ENCODE data around the gene KCNH2.

KCNH2 gene

GRCh38 chr7:150994141-150994837, 16.2 kb upstream of the KCNH2 start:
- no peak overlapping the region for H3K4me3 Mint-ChIP-seq
- DNase-seq = no peak
- TF ChIP-seq, protein P1, sequence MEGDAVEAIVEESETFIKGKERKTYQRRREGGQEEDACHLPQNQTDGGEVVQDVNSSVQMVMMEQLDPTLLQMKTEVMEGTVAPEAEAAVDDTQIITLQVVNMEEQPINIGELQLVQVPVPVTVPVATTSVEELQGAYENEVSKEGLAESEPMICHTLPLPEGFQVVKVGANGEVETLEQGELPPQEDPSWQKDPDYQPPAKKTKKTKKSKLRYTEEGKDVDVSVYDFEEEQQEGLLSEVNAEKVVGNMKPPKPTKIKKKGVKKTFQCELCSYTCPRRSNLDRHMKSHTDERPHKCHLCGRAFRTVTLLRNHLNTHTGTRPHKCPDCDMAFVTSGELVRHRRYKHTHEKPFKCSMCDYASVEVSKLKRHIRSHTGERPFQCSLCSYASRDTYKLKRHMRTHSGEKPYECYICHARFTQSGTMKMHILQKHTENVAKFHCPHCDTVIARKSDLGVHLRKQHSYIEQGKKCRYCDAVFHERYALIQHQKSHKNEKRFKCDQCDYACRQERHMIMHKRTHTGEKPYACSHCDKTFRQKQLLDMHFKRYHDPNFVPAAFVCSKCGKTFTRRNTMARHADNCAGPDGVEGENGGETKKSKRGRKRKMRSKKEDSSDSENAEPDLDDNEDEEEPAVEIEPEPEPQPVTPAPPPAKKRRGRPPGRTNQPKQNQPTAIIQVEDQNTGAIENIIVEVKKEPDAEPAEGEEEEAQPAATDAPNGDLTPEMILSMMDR (IDR thresholded peaks at IDR 0.05) = no peak
- H3K27me3 Mint-ChIP-seq (ENCODE audit: low read depth, poor library complexity) = peaks cover 10% of the 10 kb centered on the region
- peaks cover 11% of the 10 kb centered on the region for H3K9me3 Mint-ChIP-seq
- H3K4me1 Mint-ChIP-seq = peaks cover 44% of the 10 kb centered on the region
- H3K27ac Mint-ChIP-seq = peak overlapping the region; percentile 80
- no peaks in the 10 kb centered on the region for H3K36me3 Mint-ChIP-seq (ENCODE audit: low read depth)

DNA sequence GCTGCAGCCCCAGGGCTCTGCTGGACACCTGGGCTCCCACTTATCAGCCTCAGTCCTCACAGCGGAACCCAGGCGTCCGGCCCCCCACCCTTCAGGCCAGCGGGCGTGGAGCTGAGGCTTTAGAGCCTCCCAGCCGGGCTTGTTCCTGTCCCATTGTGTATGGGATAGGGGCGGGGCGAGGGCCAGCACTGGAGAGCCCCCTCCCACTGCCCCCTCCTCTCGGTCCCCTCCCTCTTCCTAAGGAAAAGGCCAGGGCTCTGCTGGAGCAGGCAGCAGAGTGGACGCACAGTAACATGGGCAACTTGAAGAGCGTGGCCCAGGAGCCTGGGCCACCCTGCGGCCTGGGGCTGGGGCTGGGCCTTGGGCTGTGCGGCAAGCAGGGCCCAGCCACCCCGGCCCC, 15.4 kb upstream of the KCNH2 start:
- peaks cover 51% of the 10 kb centered on the region for H3K4me1 Mint-ChIP-seq
- peak; percentile 40 for DNase-seq
- H3K27me3 Mint-ChIP-seq (ENCODE audit: low read depth, poor library complexity) = peaks cover 10% of the 10 kb centered on the region
- TF ChIP-seq, protein P1 (IDR thresholded peaks at IDR 0.05) = no peak
- H3K9me3 Mint-ChIP-seq = peaks cover 11% of the 10 kb centered on the region
- H3K4me3 Mint-ChIP-seq = no peak overlapping the region
- no peaks in the 10 kb centered on the region for H3K36me3 Mint-ChIP-seq (ENCODE audit: low read depth)
- H3K27ac Mint-ChIP-seq = no peak overlapping the region

DNA sequence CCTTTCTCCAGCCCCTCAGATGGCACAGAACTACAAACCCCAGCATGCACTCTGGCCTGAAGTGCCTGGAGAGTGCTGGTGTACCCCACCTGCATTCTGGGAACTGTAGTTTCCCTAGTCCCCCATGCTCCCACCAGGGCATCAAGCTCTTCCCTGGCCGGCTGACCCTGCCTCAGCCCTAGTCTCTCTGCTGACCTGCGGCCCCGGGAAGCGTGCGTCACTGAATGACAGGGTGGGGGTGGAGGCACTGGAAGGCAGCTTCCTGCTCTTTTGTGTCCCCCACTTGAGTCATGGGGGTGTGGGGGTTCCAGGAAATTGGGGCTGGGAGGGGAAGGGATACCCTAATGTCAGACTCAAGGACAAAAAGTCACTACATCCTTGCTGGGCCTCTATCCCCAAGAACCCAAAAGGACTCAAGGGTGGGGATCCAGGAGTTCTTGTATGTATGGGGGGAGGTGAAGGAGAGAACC, 14.7 kb upstream of the KCNH2 start:
- H3K36me3 Mint-ChIP-seq (ENCODE audit: low read depth) = no peaks in the 10 kb centered on the region
- H3K4me1 Mint-ChIP-seq = peaks cover 55% of the 10 kb centered on the region
- TF ChIP-seq, protein P1 (IDR thresholded peaks at IDR 0.05) = no peak
- no peak overlapping the region for H3K4me3 Mint-ChIP-seq
- DNase-seq = peak; percentile 76
- H3K27me3 Mint-ChIP-seq (ENCODE audit: low read depth, poor library complexity) = peaks cover 16% of the 10 kb centered on the region
- H3K27ac Mint-ChIP-seq = no peak overlapping the region
- peaks cover 11% of the 10 kb centered on the region for H3K9me3 Mint-ChIP-seq

DNA sequence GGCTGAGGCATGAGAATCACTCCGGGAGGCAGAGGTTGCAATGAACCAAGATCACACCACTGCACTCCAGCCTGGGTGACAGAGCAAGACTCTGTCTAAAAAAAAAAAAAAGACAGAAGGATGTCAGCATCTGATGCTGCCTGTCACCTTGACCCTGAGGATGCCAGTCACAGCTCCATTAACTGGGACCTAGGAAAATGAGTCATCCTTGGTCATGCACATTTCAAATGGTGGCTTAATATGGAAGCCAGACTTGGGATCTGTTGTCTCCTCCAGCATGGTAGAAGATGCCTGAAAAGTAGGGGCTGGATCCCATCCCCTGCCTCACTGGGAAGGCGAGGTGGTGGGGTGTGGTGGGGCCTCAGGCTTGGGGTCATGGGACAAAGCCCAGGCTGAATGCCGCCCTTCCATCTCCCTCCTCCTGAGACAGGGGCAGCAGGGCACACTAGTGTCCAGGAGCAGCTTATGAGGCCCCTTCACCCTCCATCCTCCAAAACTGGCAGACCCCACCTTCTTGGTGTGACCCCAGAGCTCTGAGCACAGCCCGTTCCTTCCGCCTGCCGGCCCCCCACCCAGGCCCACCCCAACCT, 14.0 kb upstream of the KCNH2 start:
- peaks cover 17% of the 10 kb centered on the region for H3K27me3 Mint-ChIP-seq (ENCODE audit: low read depth, poor library complexity)
- H3K27ac Mint-ChIP-seq = no peak overlapping the region
- peaks cover 11% of the 10 kb centered on the region for H3K9me3 Mint-ChIP-seq
- no peak for DNase-seq
- H3K4me3 Mint-ChIP-seq = no peak overlapping the region
- no peaks in the 10 kb centered on the region for H3K36me3 Mint-ChIP-seq (ENCODE audit: low read depth)
- H3K4me1 Mint-ChIP-seq = peaks cover 52% of the 10 kb centered on the region
- TF ChIP-seq, protein P1 (IDR thresholded peaks at IDR 0.05) = no peak

- H3K9me3 Mint-ChIP-seq = peaks cover 11% of the 10 kb centered on the region
- H3K4me1 Mint-ChIP-seq = peaks cover 57% of the 10 kb centered on the region
- TF ChIP-seq, protein P1 (IDR thresholded peaks at IDR 0.05) = no peak
- no peak within 1 kb of the TSS for H3K27ac Mint-ChIP-seq
- no peak within 1 kb of the TSS for H3K4me3 Mint-ChIP-seq
- no peaks in the 10 kb centered on the region for H3K36me3 Mint-ChIP-seq (ENCODE audit: low read depth)
- H3K27me3 Mint-ChIP-seq (ENCODE audit: low read depth, poor library complexity) = peaks cover 27% of the 10 kb centered on the region
- no peak for DNase-seq
Observed at GRCh38 chr7:150990416-150991186, 12.5 kb upstream of the KCNH2 start, which contains the start of gene NOS3. Gene NOS3 (plus strand): TSS chr7:150991017. CDS start chr7:150993804, 2,787 bp downstream.

Data from nephron progenitor cell (in vitro differentiated cells).